ENCODE results near the gene TRMT11. TPM values are rescaled to one million over a fixed set of nuclear protein-coding genes. Genes with fewer than 3 reads are reported as not detected.

TRMT11 gene
- total and polyA plus RNA-seq, 9 of the 15 experiments (the other 6 are each of a cell fraction or from before 2014, with no cell fraction given), result 38.8 to 88.0 (median 59.8) TPM

- TF ChIP-seq CBX3 (IDR thresholded peaks at IDR 0.05; ENCODE audit: borderline replicate concordance in 1 of 2, low read length in 2 of 2) (0 out of 3 replicates have a peak, but pooled peaks of 1 of the 2 experiments have one; percentile 29), E2F6 (IDR thresholded peaks at IDR 0.05; ENCODE audit: borderline replicate concordance in 1 of 2, extremely low read depth in 1 of 2, insufficient read depth in 1 of 2, insufficient read length in 1 of 2, low read depth in 1 of 2, low read length in 1 of 2, poor library complexity in 1 of 2, severe bottlenecking in 1 of 2) (peak; percentile 16 to 24), FOXP4 (CRISPR knock-in tag; IDR thresholded peaks at IDR 0.05; ENCODE audit: borderline replicate concordance) (no peak), FOXK2 (conservative IDR thresholded peaks at IDR 0.05 in 1 of 2, IDR thresholded peaks at IDR 0.05 in 1 of 2; ENCODE audit: low read depth in 2 of 2) (peak in 1 of 2 experiments; percentile 67; a peak in 2 of 4 replicates), HMBOX1 (IDR thresholded peaks at IDR 0.05) (0 out of 2 replicates have a peak, but pooled peaks have one; percentile 18), SREBF2 (CRISPR knock-in tag; IDR thresholded peaks at IDR 0.05) (no peak), ATF7 (IDR thresholded peaks at IDR 0.05) (peak; percentile 37), ZNF316 (IDR thresholded peaks at IDR 0.05) (peak; percentile 97), ATF1 (CRISPR knock-in tag; IDR thresholded peaks at IDR 0.05) (no peak), ATF1 (tag; IDR thresholded peaks at IDR 0.05) (peak; percentile 23), SOX6 (IDR thresholded peaks at IDR 0.05) (peak; percentile 12; the same call in 1 of the 2 replicates), TRIM28 (IDR thresholded peaks at IDR 0.05) (peak; percentile 90), ZNF347 (CRISPR knock-in tag; IDR thresholded peaks at IDR 0.05; ENCODE audit: low read depth) (no peak), ZNF318 (IDR thresholded peaks at IDR 0.05; ENCODE audit: borderline replicate concordance in 1 of 2, low read depth in 1 of 2) (no peak), C11orf30 (IDR thresholded peaks at IDR 0.05; ENCODE audit: low read depth) (peak; percentile 18; the same call in 1 of the 2 replicates)
Observed at GRCh38 chr6:125987026-125987617, 782 bp downstream of the TRMT11 start (continued).

Measured in K562 (cell line).